ENCODE results near the gene RIC1. TPM values are rescaled to one million over a fixed set of nuclear protein-coding genes. Genes with fewer than 3 reads are reported as not detected.

The RIC1 gene
- total and polyA plus RNA-seq, 2 of the 13 experiments (the other 11 are each of a cell fraction or from before 2014, with no cell fraction given) = 18.2 to 19.0 TPM

GRCh38 chr9:5721279-5722087 is 92.6 kb downstream of the RIC1 start (continued):
- TF ChIP-seq ZBTB40 (IDR thresholded peaks at IDR 0.05) (no peak), ZBTB40 (CRISPR knock-in tag; IDR thresholded peaks at IDR 0.05) (no peak), FOXK2 (IDR thresholded peaks at IDR 0.05) (peak; percentile 89), ZFAT (CRISPR knock-in tag; conservative IDR thresholded peaks at IDR 0.05) (0 out of 2 replicates have a peak, but pooled peaks have one; percentile 34), SIN3A (IDR thresholded peaks at IDR 0.05; ENCODE audit: borderline replicate concordance, low read depth, low read length) (no peak), RERE (CRISPR knock-in tag; IDR thresholded peaks at IDR 0.05; ENCODE audit: low read depth) (peak; percentile 93), ZNF740 (CRISPR knock-in tag; IDR thresholded peaks at IDR 0.05) (no peak), HDAC6 (IDR thresholded peaks at IDR 0.05; ENCODE audit: low read depth, low read length) (no peak), ZNF292 (CRISPR knock-in tag; IDR thresholded peaks at IDR 0.05; ENCODE audit: borderline replicate concordance, low read depth) (peak; percentile 53; the same call in 1 of the 2 replicates), KAT8 (CRISPR knock-in tag; IDR thresholded peaks at IDR 0.05) (peak; percentile 75; the same call in 1 of the 2 replicates), ZNF280B (CRISPR knock-in tag; IDR thresholded peaks at IDR 0.05; ENCODE audit: borderline replicate concordance) (no peak), FOXJ3 (CRISPR knock-in tag; IDR thresholded peaks at IDR 0.05; ENCODE audit: borderline replicate concordance) (peak; percentile 92; the same call in 1 of the 2 replicates)
